Activated CD4-positive, alpha-beta T cell treated with anti-CD3 and anti-CD28 coated beads, Interleukin-2, amount 50 U/mL, for 1 hour (primary cell): ENCODE data around the gene TAF6L.
"Not testable (repeated sequence)": the region's sequence is repeated elsewhere in the genome, so short reads cannot be mapped to it uniquely, and the experiment has no call there.

ENCODE experiments used
- DNase-seq: peaks from one replicate; pipeline ENCODE4 v3.0.0-alpha.2; 2020

Gene TAF6L

DNA sequence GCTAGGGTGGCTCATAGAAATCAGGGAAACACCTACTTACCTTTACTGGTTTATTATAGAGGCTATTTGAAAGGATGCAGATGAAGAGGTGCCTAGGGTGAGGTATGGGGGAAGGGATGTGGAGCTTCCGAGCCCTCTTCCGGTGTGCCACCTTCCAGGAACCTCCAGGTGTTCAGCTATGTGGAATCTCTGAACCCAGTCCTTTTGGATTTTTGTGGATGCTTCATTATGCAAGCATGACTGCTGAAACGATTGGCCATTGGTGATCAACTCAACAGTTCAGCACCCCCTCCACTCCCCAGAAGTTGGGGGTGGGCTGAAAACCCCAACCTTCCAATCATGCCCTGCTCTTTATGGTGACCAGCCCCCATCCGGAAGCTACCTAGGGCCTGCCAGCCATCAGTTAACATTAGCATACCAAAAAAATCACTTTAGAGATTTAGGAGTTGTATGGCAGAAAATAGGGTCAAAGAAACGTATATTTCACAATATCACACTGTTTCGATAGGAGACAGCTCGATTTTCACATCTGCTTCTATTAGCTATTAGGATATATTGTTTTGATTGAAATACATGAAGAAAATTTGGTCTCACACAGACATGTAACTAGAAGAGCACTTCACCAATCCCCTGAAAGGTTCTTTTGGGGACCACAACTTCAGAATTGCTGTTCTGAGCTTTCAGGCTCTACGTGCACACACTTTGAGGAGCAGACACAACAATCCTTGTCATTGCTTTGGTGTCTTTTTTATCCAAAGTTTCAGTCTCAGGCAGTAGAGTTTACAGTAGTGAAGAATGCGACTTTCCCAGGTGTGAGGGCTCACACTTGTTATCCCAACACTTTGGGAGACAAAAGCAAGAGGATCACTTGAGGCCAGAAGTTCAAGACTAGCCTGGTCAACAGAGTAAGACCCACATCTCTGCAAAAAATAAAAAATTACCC lies 13.1 kb upstream of the TAF6L start:
- DNase-seq, result no peak

GRCh38 chr11:62760867-62761227 lies 10.3 kb upstream of the TAF6L start:
- DNase-seq, result not testable (repeated sequence)

- DNase-seq, result no peak
These were observed 435 bp upstream of the TAF6L start for GRCh38 chr11:62770778-62771143.

- DNase-seq, result no peak
These were observed 3.2 kb downstream of the TAF6L start for GRCh38 chr11:62774407-62774806.

DNA sequence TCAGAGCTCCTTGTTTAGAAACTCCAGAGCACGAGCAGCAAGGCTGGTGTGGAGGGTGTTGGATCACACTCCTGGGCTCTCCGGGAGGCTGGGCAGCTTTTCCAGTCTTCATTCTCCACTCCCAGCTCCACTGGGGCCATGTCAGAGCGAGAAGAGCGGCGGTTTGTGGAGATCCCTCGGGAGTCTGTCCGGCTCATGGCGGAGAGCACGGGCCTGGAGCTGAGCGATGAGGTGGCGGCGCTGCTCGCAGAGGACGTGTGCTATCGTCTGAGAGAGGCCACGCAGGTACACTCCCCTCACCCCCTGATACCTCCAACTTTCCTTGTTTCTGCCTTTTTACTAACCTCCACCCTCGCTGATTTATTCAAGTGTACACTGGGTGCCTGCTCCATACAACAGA lies 4.5 kb downstream of the TAF6L start:
- no peak for DNase-seq

GRCh38 chr11:62777389-62777788 lies 6.2 kb downstream of the TAF6L start:
- no peak for DNase-seq

DNA sequence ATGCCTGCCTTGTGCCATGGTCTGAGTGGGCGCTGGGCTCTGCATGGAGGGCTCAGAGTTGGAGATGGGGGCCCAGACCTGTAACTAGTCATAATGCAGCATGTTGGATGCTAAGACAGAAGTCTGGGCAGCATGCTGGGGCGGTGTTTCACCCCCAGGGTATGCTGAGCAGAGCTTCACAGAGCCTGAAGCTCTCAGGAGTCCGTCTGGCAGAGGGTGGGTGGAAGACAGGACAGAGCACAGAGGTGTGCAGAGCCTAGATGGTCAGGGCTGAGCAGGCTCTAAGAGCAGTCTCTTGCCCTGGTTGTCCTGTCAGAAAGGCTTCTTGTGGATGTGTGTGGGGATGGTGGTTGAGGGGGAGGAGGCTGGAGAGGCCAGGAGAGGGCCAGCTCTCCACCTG lies 7.2 kb downstream of the TAF6L start:
- no peak for DNase-seq

GRCh38 chr11:62782753-62783152 lies 11.6 kb downstream of the TAF6L start:
- no peak for DNase-seq

DNA sequence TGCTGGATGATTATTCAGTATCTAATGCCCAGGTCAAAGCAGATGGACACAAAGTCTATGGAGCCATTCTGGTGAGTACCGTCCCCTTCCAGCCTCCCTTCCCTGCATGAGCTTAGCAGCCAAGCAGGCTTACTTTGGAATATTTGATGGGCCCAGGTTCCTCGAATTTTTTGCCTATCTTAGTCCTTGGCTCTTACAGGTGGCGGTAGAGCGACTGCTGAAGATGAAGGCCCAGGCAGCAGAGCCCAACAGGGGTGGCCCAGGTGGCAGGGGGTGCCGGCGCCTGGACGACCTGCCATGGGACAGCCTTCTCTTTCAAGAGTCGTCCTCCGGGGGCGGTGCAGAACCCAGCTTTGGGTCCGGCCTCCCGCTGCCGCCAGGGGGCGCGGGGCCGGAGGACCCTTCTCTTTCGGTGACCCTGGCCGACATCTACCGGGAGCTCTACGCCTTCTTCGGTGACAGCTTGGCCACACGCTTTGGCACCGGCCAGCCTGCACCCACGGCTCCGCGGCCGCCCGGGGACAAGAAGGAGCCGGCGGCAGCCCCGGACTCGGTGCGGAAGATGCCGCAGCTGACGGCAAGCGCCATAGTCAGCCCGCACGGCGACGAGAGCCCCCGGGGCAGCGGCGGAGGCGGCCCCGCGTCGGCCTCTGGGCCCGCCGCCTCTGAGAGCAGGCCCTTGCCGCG lies 15.3 kb downstream of the TAF6L start:
- DNase-seq, result peak; percentile 78

- peak; percentile 97 for DNase-seq
These were observed 16.0 kb downstream of the TAF6L start, which contains the start of gene TMEM179B for GRCh38 chr11:62787005-62787759. TSS of gene TMEM179B (plus strand) at chr11:62787402. CDS start at chr11:62787432, 30 bp downstream.

DNA sequence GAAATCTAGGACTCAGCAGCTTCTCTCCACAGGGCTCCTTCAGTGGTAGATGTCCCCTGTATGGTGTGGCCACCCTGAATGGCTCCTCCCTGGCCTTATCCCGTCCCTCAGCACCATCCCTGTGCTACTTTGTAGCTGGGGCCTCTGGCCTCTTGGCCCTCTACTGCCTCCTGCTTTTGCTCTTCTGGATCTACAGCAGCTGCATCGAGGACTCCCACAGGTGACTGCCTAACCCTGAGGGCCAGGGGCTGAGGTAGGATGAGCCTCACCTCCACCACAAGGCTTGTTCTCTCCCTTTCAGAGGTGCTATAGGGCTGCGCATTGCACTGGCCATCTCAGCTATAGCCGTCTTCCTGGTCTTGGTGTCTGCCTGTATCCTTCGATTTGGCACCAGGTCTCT lies 17.8 kb downstream of the TAF6L start:
- no peak for DNase-seq

GRCh38 chr11:62789576-62789975 lies 18.4 kb downstream of the TAF6L start:
- no peak for DNase-seq

GRCh38 chr11:62791501-62792201 lies 20.5 kb downstream of the TAF6L start, which contains the start of gene TMEM223:
TSS of gene TMEM223 (minus strand) at chr11:62792006. CDS start at chr11:62791994, 12 bp downstream.
- DNase-seq, result peak; percentile 89

GRCh38 chr11:62792202-62792575 lies 21.0 kb downstream of the TAF6L start:
- no peak for DNase-seq

- DNase-seq, result no peak
These were observed 23.1 kb downstream of the TAF6L start for GRCh38 chr11:62794201-62794775.

DNA sequence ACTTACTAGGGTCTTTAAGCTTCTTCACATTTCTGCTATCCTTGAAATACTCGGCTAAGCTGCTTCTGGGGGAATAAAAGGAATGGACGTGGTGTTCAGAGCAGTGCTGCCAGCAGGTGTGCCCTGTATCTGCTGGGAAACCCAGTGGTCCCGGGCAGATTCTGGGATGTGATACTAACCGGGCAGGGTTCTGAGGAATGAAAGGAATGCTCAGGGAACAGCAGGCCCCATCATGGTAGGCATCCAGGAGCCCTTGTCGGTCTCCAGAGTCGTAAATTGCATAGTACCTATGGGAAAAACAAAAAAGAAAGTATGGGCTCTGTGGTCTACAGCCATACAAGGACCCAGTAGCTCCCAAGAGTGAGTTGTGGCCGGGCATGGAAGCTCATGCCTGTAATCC lies 25.1 kb downstream of the TAF6L start:
- no peak for DNase-seq

- no peak for DNase-seq
These were observed 28.3 kb downstream of the TAF6L start for GRCh38 chr11:62799486-62799885.

DNA sequence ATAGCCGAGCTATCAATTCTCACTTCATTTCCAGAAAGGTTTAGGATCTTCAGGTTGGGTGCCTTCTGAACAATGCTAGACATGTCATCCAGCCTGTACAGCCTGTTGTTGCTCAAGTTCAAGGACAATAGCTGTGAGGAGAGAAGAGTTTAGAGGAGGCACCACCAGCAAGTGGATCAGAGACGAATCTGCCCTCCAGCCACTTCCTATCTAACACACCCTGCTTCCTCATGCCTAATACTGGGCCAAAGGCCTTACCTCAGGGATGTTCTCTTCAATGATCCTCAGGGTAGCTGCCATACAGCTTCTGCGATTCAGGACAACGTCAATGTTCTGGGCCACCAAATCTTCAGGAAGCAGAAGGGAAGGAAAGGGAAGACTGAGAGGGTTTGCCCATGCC lies 29.9 kb downstream of the TAF6L start:
- no peak for DNase-seq

DNA sequence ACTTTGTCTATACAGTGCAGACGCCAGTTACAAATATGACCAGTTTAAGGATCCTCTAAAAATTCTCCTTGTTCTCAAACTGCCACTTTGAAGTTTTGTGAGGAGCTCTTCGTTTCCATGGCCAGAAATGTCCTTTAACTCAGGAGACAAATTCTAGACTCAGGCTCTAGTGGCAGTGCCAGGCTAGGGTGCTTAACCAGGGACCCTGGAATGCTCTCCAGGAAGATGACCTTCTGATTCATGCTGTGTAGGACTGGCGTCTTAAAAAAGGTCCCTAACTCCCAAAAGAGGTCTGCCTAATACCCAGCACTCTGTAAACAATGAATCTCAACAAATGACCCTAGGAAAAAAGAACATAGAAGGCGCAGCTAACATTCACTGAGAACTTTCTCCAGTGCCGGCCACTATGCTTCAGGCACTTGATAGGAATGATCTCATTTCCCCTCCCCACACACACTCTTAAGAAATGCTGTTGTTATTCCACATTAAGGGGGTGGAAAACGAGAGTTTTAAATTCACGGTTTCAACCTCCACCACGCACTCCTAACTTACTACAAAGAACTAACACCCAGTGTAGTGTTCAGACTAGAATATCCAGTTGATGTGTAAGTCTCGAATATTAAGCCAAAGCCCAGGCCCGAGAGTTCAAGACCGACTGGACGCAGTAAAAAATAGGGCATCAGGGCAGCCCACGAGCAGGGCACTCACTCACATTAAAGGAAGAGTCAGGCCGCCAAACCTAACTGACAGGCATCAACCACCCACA lies 33.3 kb downstream of the TAF6L start:
- DNase-seq, result no peak

DNA sequence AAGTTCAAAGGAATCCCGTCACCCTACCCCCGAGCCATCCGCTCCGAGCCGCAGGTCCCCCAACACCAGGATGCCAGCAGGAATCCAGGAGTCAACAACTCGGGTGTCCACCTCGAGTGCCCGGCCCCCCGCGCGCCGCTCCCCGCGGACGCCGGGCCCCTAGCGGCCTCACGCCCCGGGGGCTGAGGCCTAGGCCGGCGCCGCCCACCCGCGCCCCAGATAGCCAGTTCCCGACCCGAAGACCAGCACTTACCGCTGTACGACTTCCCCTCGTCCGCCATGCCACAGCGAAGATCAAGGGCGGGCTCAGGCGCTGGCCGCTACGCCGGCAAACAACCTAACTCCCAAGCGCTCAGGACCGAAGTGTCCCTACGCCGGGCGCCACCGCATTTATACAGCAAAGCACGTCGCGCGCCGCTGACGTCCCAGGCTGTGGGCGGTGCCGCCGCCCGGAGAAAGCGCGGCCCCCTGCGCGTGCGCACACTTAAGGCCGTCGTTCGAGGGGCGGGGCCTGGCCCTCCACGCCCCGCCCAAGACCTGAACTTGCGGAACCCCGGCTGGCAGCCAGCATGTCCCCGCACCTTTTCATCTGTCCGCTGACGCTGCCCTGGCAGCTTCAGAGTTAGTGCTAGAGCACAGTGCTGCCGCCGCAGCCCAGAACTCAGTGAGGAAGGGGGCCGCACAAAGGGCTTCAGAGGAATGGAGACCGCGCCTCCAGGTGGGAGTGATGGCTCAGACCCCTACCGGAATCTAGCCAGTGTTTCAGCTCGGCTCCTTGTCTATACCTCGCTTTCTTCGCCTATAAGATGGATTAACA lies 34.1 kb downstream of the TAF6L start, which contains the start of gene NXF1:
NXF1 (minus strand) TSS at position 365 of the 817 bp plus-strand sequence; CDS start at position 281, 84 bp downstream.
- peak; percentile 96 for DNase-seq
